ENCODE data around the gene ITGAX. TPM values are rescaled to one million over a fixed set of nuclear protein-coding genes. Genes with fewer than 3 reads are reported as not detected.
"Not testable (repeated sequence)": the region's sequence is repeated elsewhere in the genome, so short reads cannot be mapped to it uniquely, and the experiment has no call there.

Gene ITGAX
- not detected in 2 replicates for total RNA-seq (2014; rRNA removed; shearing (Covaris generic))

DNA sequence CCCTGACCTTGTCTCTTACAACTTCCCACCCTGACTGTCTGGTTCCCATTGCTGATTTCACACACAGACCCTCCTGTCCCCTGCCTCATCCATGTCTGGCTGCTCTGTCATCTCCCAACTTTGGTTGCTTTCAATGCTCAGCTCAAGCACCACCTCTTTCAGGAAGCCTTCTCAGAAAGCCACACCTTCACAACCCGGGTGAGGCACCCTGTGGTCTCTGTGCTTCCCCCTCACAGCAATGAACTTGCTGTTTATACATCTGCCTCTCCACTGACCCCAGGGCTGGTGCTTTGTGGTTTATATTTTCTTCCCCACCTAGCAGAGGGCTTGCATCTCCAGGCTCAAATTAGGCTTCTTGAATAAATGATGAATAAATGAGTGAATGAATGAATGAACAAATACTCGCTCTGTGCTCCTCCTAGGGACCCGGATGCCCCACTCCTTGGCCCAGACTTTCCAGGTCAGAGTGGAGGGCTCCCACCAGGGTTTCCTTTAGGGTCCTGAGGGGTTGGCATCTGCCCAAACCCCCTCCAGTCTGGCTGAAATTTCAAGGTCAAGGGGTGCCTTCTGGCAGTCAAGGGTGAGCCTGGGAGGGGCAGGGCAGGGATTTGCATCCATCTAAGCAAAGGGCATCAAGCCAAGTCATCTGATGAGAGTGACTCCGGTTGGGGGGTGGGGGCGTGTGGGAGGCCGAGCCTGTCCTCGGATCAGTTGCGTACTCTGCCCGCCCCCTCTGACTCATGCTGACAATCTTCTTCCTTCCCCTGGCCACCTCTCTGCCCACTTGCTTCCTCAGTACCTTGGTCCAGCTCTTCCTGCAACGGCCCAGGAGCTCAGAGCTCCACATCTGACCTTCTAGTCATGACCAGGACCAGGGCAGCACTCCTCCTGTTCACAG, at the start of gene ITGAX:
Gene ITGAX, plus strand, starts transcription at position 783 of the 898 bp plus-strand sequence. Its CDS starts 79 bp downstream, at position 862.
- peak; percentile 10 for DNase-seq (ENCODE audit: low read depth)

DNA sequence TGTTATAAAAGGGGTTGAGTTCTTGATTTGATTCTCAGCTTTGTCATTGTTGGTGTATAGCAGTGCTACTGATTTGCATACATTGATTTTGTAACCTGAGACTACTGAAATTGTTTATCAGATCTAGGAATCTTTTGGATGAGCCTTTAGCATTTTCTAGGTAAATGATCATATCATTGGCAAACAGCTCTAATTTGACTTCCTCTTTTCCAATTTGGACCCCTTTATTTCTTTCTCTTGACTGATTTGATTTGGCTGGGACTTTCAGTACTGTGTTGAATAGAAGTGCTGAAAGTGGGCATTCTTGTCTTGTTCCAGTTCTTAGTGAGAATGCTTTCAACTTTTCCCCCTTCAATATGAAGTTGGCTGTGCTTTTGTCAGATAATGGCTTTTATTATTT, 49.8 kb upstream of the ITGAX start:
- no peak for DNase-seq (ENCODE audit: low read depth)

DNA sequence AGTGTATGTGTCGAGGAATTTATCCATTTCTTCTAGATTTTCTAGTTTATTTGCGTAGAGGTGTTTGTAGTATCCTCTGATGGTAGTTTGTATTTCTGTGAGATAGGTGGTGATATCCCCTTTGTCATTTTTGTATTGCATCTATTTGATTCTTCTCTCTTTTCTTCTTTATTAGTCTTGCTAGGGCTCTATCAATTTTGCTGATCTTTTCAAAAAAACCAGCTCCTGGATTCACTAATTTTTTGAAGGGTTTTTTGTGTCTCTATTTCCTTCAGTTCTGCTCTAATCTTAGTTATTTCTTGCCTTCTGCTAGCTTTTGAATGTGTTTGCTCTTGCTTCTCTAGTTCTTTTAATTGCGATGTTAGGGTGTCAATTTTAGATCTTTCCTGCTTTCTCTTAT, 46.6 kb upstream of the ITGAX start:
- not testable (repeated sequence) for DNase-seq (ENCODE audit: low read depth)

DNA sequence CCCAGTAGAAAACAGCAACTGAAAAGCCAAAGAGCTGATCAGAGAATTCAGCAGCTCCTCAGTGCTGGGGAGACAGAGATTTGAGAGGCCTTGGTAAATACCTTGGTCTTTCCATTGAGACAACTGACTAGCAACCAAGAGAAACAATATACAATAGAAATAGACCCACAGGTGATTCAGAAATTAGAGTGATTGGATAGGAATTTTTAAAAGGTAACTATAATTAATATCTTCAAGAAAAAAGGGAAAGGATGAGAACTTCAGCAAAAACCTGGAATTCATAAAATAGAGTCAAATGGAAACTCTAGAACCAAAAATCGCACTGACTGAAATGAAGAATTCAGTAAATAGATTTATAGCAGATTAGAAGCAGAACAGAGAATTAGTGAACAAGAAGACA, 32.5 kb upstream of the ITGAX start:
- DNase-seq (ENCODE audit: low read depth) = no peak

DNA sequence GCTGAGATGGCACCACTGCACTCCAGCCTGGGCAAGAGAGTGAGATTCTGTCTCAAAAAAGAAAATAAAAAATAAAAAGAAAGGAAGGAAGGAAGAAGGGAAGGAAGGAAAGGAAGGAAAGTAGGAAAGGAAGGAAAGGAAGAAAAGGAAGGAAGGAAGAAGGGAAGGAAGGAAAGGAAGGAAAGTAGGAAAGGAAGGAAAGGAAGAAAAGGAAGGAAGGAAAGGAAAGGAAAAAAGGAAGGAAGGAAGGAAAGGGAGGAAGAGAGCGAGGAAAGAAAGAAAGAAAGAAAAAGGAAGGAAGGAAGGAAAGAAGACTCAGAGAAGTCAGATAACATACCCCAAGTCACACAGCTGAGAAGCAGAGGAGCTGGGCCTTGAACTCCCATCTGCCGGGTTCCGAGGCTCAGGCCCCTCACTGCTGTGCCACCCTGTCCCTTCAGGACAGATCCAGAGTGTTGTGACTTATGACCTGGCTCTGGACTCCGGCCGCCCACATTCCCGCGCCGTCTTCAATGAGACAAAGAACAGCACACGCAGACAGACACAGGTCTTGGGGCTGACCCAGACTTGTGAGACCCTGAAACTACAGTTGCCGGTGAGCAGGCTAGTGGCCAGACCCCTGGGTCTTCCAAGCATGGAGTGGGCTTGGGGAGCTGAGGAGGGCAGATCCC, 30.9 kb upstream of the ITGAX start:
- DNase-seq (ENCODE audit: low read depth) = no peak

DNA sequence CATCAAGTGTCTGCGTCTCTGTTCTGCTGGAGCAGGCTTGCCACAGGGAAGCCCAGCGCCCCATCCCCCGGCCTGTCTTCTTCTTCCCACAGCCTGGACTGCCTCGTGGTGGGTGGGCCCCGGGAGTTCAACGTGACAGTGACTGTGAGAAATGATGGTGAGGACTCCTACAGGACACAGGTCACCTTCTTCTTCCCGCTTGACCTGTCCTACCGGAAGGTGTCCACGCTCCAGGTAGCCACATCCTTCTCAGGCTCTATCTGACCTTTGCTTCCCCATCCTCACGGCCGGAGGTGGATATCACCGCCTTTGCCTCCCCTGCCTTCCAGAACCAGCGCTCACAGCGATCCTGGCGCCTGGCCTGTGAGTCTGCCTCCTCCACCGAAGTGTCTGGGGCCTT, 29.8 kb upstream of the ITGAX start:
- no peak for DNase-seq (ENCODE audit: low read depth)

DNA sequence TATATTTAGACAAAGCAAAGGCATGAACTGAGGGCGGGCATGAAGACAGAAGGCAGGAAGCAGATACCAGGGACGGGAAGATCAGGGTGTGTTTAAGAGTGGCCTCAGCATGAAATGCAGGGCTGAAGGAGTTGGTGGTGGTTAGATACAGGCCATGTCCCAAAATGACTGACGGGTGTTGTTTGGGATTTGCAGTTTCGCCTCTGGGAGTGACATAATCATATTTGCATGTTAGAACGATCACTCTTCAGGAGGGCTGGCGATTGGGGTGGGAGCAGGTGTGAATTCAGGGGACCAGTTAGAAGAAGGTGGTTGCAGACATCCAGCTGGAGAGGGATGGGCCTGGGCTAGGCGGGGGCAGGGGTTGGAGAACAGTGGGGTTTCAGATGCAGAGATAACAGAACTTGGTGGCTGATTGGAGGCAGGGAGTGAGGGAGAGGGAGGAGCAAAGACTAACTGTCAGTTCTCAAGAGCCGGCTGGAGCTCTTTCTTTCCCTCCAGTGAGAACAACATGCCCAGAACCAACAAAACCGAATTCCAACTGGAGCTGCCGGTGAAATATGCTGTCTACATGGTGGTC, 27.2 kb upstream of the ITGAX start:
- no peak for DNase-seq (ENCODE audit: low read depth)

DNA sequence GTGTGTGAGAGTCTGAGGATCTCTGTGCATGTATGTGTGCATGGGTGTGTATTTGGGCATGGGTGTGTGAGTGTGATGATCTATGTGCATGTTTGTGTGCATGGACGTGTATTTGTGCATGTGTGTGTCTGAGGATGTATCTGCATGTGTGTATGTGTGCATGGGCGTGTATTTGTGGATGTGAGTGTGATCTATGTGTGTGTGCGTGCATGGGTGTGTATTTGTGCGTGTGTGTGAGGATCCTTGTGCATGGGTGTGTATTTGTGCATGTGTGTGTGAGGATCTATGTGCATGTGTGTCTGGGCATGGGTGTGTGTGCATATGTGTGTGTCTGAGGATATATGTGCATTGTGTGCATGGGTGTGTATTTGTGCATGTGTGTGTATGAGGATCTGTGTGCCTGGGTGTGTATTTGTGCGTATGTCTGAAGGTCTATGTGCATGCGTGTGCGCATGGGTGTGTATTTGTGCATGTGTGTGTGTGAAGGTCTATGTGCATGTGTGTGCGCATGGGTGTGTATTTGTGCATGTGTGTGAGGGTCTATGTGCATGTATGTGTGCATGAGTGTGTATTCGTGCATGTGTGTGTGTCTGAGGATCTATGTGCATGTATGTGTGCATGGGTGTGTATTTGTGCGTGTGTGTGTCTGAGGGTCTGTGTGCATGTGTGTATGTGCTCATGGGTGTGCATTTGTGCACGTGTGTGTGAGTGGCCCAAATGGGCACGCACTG, 26.5 kb upstream of the ITGAX start:
- no peak for DNase-seq (ENCODE audit: low read depth)

DNA sequence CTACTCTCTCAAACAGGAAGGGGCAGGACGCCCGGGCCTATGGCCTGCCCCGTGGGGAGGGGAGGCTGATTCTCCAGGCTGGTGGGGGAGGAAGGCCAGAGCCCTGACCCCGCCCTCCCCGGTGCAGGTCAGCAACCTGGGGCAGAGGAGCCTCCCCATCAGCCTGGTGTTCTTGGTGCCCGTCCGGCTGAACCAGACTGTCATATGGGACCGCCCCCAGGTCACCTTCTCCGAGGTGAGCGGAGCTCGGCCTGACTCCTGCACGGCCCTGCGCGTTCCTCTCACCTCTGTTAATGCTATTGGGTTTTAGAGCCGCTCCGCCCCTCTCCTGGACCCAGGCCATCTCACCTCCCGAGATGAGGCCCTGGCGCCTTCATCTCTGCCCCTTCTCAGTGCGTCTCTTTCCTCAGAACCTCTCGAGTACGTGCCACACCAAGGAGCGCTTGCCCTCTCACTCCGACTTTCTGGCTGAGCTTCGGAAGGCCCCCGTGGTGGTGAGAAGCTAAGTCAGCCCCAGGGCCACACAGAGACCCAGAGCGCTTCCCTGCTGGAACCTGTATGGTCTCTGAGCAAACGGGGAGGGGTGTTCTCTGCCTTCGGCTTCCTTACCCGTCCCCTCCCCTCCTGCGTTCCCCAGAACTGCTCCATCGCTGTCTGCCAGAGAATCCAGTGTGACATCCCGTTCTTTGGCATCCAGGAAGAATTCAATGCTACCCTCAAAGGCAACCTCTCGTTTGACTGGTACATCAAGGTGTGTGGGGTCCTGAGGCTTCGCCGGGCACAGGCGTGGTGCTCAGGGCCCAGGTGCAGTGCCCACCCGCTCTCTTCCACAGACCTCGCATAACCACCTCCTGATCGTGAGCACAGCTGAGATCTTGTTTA, 25.1 kb upstream of the ITGAX start:
- DNase-seq (ENCODE audit: low read depth) = no peak

DNA sequence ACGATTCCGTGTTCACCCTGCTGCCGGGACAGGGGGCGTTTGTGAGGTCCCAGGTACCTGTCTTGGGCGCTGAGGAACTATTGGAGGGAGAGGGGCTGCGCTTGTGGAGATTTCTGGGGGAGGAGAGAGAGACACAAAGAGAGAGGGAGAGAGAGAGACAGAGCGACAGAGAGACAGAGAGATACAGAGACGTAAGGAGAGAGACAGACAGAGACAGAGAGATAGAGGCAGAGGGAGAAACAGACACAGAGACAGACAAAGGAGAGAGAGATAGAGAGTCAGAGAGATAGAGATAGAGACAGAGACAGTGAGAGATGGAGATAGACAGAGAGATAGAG, 24.5 kb upstream of the ITGAX start:
- no peak for DNase-seq (ENCODE audit: low read depth)

DNA sequence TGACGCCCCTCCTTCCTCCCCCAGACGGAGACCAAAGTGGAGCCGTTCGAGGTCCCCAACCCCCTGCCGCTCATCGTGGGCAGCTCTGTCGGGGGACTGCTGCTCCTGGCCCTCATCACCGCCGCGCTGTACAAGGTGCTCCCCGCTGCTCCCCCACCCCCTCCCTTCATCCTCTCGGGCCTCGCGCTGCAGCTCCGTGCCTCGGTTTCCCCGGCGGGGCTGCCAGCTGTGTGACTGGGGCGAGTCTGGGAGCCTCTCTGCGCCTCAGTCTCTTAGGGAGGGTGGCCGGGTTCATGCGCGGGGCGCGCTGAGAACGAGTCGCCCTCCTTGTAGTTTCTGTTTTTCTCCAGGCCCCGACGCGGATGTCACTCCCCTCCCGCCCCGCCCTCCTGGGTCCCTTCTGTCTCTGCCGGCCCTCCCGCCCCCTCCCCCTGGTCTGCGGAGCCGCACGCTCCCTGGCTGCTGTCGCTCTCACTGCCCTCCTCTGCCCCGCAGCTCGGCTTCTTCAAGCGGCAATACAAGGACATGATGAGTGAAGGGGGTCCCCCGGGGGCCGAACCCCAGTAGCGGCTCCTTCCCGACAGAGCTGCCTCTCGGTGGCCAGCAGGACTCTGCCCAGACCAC, 23.7 kb upstream of the ITGAX start:
- DNase-seq (ENCODE audit: low read depth) = no peak

DNA sequence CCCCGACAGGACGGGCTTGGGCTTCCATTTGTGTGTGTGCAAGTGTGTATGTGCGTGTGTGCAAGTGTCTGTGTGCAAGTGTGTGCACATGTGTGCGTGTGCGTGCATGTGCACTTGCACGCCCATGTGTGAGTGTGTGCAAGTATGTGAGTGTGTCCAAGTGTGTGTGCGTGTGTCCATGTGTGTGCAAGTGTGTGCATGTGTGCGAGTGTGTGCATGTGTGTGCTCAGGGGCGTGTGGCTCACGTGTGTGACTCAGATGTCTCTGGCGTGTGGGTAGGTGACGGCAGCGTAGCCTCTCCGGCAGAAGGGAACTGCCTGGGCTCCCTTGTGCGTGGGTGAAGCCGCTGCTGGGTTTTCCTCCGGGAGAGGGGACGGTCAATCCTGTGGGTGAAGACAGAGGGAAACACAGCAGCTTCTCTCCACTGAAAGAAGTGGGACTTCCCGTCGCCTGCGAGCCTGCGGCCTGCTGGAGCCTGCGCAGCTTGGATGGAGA, 23.1 kb upstream of the ITGAX start:
- DNase-seq (ENCODE audit: low read depth) = no peak

DNA sequence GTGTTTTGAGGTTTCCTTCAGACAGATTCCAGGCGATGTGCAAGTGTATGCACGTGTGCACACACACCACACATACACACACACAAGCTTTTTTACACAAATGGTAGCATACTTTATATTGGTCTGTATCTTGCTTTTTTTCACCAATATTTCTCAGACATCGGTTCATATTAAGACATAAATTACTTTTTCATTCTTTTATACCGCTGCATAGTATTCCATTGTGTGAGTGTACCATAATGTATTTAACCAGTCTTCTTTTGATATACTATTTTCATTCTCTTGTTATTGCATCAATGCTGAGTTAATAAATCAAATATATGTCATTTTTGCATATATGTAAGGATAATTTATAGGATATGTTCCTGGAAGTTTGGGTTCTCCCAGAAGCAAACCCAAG, 22.4 kb upstream of the ITGAX start:
- no peak for DNase-seq (ENCODE audit: low read depth)

DNA sequence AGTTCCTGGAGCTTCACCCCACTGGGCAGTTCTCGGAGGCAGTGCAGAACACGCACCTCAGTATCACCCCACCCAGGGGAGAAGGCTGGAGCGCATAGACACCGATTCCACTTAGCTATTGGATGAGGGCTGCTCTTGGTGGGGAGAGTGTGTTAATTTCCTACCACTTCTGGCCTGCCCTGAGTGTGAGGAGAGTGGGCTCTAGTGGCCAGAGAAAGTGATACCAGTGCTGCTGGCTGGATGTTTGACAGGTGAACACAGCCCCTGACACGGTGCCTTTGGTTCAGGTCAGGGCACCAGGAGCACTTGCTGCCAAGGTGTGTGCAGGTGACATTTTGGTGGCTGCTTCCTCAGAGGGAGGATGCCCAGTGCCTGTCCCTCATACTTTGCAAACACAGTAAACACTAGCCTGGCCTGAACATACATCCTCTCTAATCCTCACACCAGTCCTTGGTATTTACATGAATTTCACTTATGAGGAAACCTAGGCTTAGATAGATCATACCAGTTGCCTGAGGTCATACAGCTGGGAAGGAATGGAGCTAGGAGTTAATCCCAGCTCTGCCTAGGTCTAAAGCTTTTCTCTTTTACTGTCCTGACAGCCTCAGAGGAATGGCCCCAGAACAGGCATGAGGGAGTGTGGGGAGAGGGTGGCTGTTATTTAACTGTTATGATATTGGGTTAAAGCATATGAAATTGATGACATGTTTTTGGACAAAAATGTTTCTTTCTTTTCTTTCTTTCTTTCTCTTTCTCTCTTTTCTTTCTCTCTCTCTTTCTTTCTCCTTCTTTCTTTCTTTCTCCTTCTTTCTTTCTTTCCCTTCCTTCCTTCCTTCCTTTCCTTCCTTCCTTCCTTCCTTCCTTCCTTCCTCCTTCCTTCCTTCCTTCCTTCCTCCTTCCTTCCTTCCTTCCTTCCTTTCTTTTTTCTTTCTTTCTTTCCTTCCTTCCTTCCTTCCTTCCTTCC, 21.0 kb upstream of the ITGAX start:
- DNase-seq (ENCODE audit: low read depth) = peak; percentile 29

DNA sequence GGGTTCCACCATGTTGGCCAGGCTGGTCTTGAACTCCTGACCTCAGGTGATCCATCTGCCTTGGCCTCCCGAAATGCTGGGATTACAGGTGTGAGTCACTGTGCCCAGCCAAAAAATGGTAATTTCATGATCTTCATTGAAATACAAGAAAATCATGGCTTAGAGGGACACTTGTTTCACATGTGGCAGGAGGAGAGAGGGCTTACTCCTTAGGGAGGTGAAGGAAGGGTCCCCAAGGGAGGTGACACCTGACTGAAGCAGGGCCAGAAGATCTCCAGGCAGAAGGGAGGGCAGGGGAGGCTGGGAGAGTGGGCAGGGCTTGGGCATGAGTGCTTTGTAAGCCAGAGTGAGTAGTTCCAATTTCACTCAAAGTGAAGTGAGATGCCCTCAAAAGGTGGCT, 20.0 kb upstream of the ITGAX start:
- no peak for DNase-seq (ENCODE audit: low read depth)

DNA sequence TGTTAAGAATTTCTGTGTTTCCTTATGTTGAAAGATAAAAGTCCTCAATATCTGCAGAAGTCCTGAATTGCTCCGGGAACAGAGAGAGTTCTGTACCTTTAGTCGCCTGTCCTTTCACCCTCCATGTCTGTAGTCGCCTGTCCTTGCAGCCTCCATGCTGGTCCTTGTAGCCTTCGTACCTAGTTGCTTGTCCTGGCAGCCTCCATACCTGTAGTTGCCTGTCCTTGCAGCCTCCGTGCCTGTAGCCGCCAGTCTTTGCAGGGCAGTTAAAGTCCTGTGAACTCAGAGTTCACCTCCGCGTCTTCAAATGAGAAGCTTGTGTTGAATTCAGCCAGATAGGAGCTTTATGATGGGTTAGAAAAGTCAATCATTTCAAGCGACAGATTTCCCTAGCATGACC, 19.5 kb upstream of the ITGAX start:
- no peak for DNase-seq (ENCODE audit: low read depth)

DNA sequence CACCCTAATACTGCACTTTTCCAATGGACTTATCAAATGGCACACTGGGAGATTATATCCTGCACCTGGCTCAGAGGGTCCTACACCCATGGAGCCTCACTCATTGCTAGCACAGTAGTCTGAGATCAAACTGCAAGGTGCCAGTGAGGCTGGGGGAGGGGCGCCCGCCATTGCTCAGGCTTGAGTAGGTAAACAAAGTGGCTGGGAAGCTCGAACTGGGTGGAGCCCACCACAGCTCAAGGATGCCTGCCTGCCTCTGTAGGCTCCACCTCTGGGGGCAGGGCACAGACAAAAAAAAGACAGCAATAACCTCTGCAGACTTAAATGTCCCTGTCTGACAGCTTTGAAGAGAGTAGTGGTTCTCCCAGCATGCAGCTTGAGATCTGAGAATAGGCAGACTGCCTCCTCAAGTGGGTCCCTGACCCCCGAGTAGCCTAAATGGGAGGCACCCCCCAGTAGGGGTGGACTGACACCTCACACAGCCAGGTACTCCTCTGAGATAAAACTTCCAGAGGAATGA, 16.8 kb upstream of the ITGAX start:
- DNase-seq (ENCODE audit: low read depth) = not testable (repeated sequence)

DNA sequence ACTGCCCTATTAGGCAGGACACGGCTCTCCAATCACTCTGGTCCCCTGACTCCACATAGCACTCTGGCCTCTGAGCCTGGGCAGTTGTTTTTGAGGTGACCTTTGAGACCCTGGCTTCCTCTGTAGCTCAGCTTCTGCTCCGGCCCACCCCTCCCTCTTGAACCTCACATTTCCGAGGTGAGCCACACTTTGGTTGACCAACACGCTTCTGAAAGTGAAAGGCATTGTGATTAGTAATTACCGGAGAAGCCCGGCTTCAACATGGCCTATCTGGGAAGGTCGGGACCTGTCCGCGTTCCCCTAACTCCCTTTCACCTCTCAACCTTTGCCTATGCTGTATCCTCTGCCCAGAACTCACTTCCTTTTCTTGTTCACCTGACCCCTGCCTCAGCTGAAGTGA, 10.3 kb upstream of the ITGAX start:
- no peak for DNase-seq (ENCODE audit: low read depth)

DNA sequence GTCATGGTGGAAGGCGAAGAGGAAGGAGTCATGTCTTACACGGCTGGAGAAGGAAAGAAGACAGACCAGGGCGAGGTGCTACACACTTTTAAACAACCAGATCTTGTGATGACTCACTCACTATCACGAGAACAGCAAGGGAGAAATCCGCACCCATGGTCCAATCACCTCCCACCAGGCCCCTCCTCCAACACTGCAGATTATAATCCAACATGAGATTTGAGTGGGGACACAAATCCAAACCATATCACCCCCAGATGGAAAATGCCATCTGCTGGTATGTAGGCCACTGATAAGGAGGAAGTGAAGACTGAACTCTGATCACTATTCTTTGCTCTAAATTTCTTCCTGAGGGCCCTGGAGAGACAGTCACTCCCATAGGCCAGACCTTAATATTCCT, 7.5 kb upstream of the ITGAX start:
- DNase-seq (ENCODE audit: low read depth) = no peak
